ENCODE data around the gene RHAG.

The RHAG gene

DNA sequence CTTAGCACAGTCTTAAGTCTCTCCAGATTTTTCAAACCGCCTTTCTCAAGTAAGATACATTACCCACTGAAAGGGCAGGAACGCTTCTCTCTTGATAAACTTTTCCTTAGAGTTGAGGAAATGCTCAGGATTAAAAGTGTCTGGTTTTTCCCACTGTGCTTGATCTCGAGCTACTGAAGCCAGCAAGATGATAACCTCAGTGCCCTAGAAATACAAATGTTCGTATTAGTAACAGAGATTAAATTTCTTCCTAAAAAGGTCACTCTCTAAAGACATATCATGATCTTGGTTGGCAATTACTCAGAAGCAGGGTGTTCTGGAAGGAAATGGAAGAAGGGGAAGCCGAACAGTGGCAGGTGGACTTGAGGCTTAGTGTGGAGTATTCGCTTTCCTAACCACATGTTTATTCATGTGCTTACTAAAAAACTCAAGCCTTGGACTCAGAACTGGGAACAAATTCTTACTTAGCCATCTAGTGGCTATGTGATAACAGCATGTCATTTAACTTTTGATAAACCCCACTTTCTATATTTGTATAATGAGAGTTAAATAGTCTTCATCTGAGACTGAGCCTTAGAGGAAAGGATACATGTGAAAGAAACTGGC lies 66.1 kb downstream of the RHAG start:
- TF ChIP-seq, protein P1, sequence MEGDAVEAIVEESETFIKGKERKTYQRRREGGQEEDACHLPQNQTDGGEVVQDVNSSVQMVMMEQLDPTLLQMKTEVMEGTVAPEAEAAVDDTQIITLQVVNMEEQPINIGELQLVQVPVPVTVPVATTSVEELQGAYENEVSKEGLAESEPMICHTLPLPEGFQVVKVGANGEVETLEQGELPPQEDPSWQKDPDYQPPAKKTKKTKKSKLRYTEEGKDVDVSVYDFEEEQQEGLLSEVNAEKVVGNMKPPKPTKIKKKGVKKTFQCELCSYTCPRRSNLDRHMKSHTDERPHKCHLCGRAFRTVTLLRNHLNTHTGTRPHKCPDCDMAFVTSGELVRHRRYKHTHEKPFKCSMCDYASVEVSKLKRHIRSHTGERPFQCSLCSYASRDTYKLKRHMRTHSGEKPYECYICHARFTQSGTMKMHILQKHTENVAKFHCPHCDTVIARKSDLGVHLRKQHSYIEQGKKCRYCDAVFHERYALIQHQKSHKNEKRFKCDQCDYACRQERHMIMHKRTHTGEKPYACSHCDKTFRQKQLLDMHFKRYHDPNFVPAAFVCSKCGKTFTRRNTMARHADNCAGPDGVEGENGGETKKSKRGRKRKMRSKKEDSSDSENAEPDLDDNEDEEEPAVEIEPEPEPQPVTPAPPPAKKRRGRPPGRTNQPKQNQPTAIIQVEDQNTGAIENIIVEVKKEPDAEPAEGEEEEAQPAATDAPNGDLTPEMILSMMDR (IDR thresholded peaks at IDR 0.05; ENCODE audit: low read depth, low read length): peak; percentile 14
- DNase-seq (ENCODE audit: low read depth in 2 of 2): peak; percentile 27 to 40
- H3K4me3 ChIP-seq (replicated peaks in 1 of 2; ENCODE audit: low read depth in 2 of 2, low read length in 2 of 2): no peak overlapping the region

DNA sequence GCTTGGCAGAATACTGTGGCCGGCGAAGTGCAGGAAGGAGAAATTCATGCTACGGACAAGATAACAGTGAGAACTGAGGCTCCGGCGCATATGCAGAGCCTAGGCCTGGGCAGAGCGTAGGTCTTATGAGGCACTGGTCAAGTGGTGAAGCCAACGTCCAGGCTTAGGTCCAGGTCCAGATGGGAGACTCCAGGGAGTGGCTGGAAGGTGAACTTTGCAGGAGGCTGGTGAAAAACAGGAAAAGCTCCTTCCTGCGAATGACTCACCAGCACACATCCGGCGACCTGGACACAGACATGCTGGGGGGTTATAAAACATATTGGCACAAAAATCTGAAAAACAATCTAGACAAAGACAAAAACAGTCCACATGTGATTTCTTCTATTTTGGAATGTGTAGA lies 70.8 kb downstream of the RHAG start:
- H3K4me3 ChIP-seq (replicated peaks in 1 of 2; ENCODE audit: low read depth in 2 of 2, low read length in 2 of 2): no peak overlapping the region
- TF ChIP-seq, protein P1 (IDR thresholded peaks at IDR 0.05; ENCODE audit: low read depth, low read length): no peak
- peak; percentile 56 to 59 for DNase-seq (ENCODE audit: low read depth in 2 of 2)

DNA sequence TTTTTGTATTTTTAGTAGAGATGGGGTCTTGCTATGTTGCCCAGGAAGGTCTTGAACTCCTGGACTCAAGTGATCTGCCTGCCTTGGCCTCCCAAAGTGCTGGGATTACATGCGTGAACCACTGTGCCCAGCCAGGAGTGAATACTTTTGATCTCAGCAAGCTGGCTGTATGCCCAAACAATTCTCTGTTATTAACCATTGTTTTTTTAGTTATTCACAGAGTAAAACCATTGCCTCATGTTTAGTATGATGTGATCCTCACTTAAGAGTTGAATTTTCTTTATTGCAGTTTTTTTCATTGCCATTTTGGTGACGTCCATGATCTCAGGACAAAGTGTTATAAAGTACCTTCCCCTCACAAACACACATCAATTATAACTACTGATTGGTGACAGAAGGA lies 71.4 kb downstream of the RHAG start:
- no peak overlapping the region for H3K4me3 ChIP-seq (replicated peaks in 1 of 2; ENCODE audit: low read depth in 2 of 2, low read length in 2 of 2)
- DNase-seq (ENCODE audit: low read depth in 2 of 2): peak in 1 of 2 donors; percentile 28
- TF ChIP-seq, protein P1 (IDR thresholded peaks at IDR 0.05; ENCODE audit: low read depth, low read length): no peak

DNA sequence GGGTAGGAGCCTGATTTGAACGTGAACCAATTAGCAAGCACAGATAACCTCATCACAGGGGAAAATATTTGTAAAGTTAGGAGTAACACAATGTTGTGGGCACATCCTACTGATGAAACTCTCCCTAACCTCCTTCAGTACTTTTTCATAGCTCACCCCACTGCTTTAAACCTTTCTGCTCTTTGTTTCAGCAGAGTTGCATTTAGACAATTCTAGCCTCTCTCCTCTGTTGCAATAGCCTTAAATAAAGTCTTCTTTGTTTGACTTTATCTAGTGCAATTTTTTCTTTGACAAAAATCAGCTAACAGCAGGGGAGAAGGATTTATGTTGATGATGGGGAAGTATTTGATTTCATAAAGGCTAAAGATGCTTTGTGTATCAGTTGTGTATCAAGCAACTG lies 72.1 kb downstream of the RHAG start:
- TF ChIP-seq, protein P1 (IDR thresholded peaks at IDR 0.05; ENCODE audit: low read depth, low read length): no peak
- no peak overlapping the region for H3K4me3 ChIP-seq (replicated peaks in 1 of 2; ENCODE audit: low read depth in 2 of 2, low read length in 2 of 2)
- DNase-seq (ENCODE audit: low read depth in 2 of 2): no peak

DNA sequence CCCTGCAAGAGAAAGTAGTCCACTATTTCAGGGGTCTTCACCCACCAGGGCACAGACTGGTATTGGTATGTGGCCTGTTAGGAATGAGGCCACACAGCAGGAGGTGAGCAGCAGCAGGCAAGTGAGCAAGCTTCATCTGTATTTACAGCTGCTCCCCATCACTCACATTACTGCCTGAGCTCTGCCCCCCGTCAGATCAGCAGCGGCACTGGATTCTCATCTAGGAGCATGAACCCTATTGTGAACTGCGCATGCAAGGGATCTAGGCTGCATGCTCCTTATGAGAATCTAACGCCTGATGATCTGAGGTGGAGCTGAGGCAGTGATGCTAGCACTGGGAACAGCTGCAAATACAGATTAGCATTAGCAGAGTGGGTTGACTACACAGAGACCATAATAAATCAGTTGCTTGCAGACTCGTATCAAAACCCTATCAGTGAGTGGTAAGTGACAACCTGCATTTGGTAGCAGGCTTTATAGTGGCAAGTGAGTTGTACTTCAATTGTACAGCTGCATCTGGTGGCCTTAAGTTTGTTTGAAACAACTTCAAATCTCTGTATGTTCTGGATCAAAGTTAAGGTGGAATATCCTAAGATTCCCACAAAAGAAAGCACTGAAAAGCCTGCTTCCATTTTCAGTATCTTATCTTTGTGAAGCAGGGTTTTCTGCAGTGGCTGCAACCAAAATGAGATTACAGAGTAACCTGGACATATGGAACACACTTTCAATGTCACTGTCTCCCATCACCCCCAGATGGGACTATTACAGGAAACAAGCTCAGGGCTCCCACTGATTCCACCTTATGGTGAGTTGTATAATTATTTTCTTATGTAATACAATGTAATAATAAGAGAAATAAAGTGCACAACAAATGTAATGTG lies 73.4 kb downstream of the RHAG start:
- TF ChIP-seq, protein P1 (IDR thresholded peaks at IDR 0.05; ENCODE audit: low read depth, low read length): no peak
- no peak for DNase-seq (ENCODE audit: low read depth in 2 of 2)
- no peak overlapping the region for H3K4me3 ChIP-seq (replicated peaks in 1 of 2; ENCODE audit: low read depth in 2 of 2, low read length in 2 of 2)

DNA sequence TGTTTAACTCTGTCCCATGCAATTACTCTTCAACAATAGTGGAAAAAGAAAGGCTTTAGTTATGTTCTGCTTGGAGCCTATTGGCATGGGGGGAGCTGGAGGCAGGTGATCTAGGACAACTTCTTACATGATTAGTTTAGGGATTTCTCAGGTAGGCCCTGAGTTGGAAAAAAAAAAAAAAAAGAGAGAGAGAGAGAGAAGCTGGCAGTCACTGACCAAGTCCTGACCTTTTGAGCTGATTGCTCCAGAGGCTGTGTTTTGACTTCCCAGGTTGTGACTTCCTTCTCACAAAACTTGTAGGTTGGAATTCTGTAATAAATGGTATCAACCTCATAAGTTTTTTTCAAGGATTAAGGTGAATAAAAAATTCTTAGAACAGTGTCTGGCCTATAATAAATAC lies 78.4 kb downstream of the RHAG start:
- TF ChIP-seq, protein P1 (IDR thresholded peaks at IDR 0.05; ENCODE audit: low read depth, low read length): no peak
- no peak for DNase-seq (ENCODE audit: low read depth in 2 of 2)
- H3K4me3 ChIP-seq (replicated peaks in 1 of 2; ENCODE audit: low read depth in 2 of 2, low read length in 2 of 2): no peak overlapping the region

Measured in cardiac fibroblast (primary cell).